ENCODE results near the gene SPPL2B.

DNA sequence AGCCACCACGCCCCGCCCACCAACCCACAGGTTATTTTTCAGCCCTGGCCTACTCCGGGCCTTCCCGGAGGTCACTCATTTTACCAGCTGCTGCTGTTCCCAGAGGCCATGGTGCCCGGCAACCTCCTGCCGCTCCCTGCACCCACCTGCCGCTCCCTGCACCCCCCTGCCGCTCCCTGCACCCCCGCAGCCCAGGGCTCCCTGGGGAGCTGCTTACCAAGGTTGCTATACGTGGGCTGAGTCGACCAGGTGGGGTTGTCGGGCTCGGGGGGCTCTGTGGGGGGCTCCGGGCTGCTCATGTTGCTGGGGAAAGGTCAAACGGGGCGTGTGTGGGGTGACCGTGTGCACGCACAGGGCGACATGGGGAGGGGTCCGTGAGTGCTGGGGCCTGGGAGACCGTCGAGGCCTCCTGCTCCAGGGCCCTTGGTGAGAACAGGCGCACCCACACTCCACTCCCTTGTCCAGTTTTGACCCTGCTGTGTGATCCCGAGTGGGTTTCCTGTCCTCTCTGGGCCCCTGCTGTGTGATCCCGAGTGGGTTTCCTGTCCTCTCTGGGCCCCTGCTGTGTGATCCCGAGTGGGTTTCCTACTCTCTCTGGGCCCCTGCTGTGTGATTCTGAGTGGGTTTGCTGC, 47.7 kb upstream of the SPPL2B start:
- no peak for TF ChIP-seq POLR2A (IDR thresholded peaks at IDR 0.05)
- TF ChIP-seq, protein P1, sequence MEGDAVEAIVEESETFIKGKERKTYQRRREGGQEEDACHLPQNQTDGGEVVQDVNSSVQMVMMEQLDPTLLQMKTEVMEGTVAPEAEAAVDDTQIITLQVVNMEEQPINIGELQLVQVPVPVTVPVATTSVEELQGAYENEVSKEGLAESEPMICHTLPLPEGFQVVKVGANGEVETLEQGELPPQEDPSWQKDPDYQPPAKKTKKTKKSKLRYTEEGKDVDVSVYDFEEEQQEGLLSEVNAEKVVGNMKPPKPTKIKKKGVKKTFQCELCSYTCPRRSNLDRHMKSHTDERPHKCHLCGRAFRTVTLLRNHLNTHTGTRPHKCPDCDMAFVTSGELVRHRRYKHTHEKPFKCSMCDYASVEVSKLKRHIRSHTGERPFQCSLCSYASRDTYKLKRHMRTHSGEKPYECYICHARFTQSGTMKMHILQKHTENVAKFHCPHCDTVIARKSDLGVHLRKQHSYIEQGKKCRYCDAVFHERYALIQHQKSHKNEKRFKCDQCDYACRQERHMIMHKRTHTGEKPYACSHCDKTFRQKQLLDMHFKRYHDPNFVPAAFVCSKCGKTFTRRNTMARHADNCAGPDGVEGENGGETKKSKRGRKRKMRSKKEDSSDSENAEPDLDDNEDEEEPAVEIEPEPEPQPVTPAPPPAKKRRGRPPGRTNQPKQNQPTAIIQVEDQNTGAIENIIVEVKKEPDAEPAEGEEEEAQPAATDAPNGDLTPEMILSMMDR (IDR thresholded peaks at IDR 0.05), result no peak
